Kidney epithelial cell (primary cell): ENCODE data around the gene SGMS1. TPM values are rescaled to one million over a fixed set of nuclear protein-coding genes. Genes with fewer than 3 reads are reported as not detected.
"Not testable (repeated sequence)": the region's sequence is repeated elsewhere in the genome, so short reads cannot be mapped to it uniquely, and the experiment has no call there.

Source experiments
- DNase-seq: peaks from one replicate; pipeline ENCODE4 v3.0.0-alpha.2; 2010; ENCODE audit warnings: low read depth
- H3K27me3 ChIP-seq: 2 replicates; pipeline ENCODE4 v1.6.0; 2011; ENCODE audit warnings: low read length; ENCODE audit not compliant: control insufficient read depth, insufficient read depth
- H3K36me3 ChIP-seq: 2 replicates; pipeline ENCODE4 v1.5.1; 2011; ENCODE audit warnings: low read length; ENCODE audit not compliant: control insufficient read depth, insufficient read depth
- H3K4me3 ChIP-seq: 2 replicates; pipeline ENCODE4 v1.5.1; 2011; ENCODE audit warnings: low read depth, mild to moderate bottlenecking, control low read depth, low read length
- CTCF ChIP-seq: IDR thresholded peaks from 2 replicates; pipeline ENCODE4 v1.5.1; 2011; ENCODE audit warnings: mild to moderate bottlenecking, moderate library complexity, low read length, control low read depth, inconsistent platforms; ENCODE audit not compliant: insufficient read depth, poor library complexity, severe bottlenecking
- total RNA-seq: library from RNA; depleted of rRNA; stranded (reverse); fragments of >200 nt; gene quantifications from 2 replicates; pipeline ENCODE4 v1.2.3, GENCODE V29; 2015

SGMS1 gene
- total RNA-seq, 1 donor from 2014 or later = 27.0 TPM

- Histone ChIP-seq H3K4me3 (no peak overlapping the region), H3K36me3 (no peaks in the 10 kb centered on the region), H3K27me3 (no peaks in the 10 kb centered on the region)
- DNase-seq = no peak
- no peak for TF ChIP-seq CTCF
Measured at GRCh38 chr10:50572017-50572491, 51.7 kb downstream of the SGMS1 start.

GRCh38 chr10:50568750-50569149 is 55.0 kb downstream of the SGMS1 start:
- not testable (repeated sequence) for H3K4me3 ChIP-seq, H3K27me3 ChIP-seq, H3K36me3 ChIP-seq, DNase-seq

- Histone ChIP-seq H3K4me3 (no peak overlapping the region), H3K27me3 (no peaks in the 10 kb centered on the region), H3K36me3 (no peaks in the 10 kb centered on the region)
- TF ChIP-seq CTCF = no peak
- no peak for DNase-seq
Measured at GRCh38 chr10:50567384-50567783, 56.4 kb downstream of the SGMS1 start.

- H3K27me3 ChIP-seq = no peaks in the 10 kb centered on the region
- H3K36me3 ChIP-seq = no peaks in the 10 kb centered on the region
- no peak for TF ChIP-seq CTCF
- H3K4me3 ChIP-seq = no peak overlapping the region
- no peak for DNase-seq
Measured at GRCh38 chr10:50566150-50566549, 57.6 kb downstream of the SGMS1 start.

GRCh38 chr10:50565301-50566083 is 58.3 kb downstream of the SGMS1 start:
- Histone ChIP-seq H3K36me3 (no peaks in the 10 kb centered on the region), H3K4me3 (no peak overlapping the region), H3K27me3 (no peaks in the 10 kb centered on the region)
- no peak for TF ChIP-seq CTCF
- no peak for DNase-seq

GRCh38 chr10:50563906-50564305 is 59.9 kb downstream of the SGMS1 start:
- Histone ChIP-seq H3K27me3 (no peaks in the 10 kb centered on the region), H3K36me3 (no peaks in the 10 kb centered on the region), H3K4me3 (no peak overlapping the region)
- TF ChIP-seq CTCF = no peak
- no peak for DNase-seq
